Epidermal melanocyte (primary cell): ENCODE data around the gene EPB41.
A peak's percentile ranks its signal among the peaks of the same experiment; 100 is the strongest.
"Not testable (repeated sequence)": the region's sequence is repeated elsewhere in the genome, so short reads cannot be mapped to it uniquely, and the experiment has no call there.

ENCODE experiments used
- DNase-seq: peaks from one replicate; pipeline ENCODE4 v3.0.0; 2011; ENCODE audit warnings: low spot score; ENCODE audit not compliant: insufficient read length

EPB41 gene

DNA sequence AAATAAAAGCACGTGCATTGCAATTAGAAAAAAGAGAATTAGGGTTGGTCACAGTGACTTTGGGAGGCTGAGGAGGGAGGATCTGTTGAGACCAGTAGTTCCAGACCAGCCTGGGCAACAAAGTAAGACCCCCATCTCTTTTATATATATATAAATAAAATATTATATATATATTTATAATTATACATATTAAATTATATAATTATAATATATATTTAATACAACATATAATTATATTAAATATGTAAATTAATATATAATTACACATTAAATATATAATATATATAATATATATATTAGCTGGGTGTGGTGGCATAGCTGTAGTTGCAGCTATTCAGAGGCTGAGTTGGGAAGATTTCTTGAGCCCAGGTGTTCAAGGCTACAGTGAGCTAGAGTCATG lies 186.1 kb downstream of the EPB41 start:
- no peak for DNase-seq

DNA sequence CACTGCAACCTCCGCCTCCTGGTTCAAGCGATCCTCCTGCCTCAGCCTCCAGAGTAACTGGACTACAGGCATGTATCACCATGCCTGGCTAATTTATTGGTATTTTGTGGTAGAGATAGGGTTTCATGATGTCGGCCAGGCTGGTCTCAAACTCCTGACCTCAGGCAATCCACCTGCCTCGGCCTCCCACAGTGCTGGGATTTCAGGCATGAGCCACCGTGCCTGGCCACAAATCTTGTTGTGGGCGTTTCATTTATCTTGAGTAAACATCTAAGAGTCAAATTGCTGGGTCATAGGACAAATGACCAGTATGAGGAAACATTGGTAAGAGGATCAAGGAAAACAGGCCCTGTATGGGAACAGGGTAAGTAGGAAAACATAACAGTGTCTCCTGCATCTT lies 191.5 kb downstream of the EPB41 start:
- no peak for DNase-seq

DNA sequence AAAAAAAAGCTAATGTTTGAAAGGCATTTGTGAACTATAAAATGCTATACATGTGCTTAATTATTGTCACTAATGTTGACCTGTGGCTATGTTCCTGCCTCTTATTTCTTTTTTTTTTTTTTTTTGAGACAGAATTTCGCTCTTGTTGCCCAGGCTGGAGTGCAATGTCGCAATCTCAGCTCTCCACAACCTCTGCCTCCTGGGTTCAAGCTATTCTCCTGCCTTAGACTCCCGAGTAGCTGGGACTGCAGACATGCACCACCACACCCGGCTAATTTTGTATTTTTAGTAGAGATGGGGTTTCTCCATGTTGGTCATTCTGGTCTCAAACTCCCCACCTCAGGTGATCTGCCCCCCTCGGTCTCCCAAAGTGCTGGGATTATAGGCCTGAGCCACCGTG lies 193.7 kb downstream of the EPB41 start:
- DNase-seq, result not testable (repeated sequence)

DNA sequence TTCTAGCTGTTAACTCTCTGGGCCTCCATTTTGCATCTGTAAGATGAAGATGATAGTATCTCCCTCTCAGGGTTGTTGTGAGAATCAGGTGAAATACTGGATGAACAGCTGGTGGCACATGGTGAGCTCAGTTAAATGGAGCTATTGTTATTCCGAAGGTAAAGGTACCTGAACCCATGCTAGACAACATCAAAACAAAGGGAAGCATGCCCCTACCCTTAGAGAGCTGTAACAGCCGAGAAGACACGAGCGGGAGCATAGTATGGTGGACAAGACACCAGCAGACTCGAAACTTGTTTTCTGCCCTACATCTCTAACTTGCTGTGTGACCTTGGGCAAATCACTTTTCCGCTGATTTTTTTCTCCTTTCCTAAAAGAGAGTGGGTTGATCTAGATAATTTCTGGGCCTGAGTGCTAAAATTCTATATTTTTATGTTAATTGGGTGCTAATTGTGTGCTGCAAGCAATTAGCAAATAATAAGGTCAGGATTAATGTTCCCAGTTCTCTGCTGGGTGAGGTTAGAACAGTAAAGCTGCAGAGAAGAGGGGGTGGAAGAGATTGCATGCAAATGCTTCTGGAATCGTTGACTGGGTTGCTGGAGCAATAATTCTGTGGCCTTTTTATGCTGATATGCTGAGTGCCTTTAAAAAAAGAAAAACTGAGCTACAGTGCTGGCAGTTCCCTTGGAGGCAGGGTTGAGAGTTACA lies 198.5 kb downstream of the EPB41 start:
- DNase-seq, result no peak

DNA sequence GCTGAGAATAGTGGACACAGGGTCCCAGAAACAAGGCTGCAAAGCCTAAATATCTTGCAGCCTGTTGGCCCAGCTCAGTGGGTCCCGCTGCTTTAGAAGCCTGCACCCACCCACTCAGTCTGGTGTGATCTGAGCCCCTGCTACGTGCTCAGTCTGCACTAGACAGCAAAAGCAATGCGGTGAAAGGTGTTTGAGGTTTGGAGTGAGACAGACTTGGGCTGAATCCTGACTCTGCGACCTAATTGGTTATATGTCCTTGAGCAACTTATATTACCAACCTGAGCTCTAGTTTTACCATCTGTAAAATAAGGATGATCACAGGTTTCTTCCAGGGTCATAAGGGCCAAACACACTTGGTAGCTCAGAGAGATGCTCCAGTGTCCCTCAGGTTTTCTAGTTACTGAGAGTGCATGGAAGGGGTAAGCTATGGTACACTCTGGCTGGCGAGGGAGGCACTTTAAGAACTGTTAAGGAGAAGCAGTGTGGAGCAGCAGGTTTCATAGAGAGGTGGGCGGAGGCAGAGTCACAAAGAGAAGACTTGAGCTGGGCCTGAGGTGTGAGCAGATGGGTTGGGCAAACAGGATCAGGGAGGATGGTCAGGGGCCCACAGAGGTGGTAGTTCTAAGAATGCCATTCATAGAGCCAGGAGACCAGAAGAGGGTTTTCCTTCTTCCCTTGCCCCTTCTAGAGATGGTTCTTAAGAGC lies 199.2 kb downstream of the EPB41 start:
- no peak for DNase-seq

DNA sequence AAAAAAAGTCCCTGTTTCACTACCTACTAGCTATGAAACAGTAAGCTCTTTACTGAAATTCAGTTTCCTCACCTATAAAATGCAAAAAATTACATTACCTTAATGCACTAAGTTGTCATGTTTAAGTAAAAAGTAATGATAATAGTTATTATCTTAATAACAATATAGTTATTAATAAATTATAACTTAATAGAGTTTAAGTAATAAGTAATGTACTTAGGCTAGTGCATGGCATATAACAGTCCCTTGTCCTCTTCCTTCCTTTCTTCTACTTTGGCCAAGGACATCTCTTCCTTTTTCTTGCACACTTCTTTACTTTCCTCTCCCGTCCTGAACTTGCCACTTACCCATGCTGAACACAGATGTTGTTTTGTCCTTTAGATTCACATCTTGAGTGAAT lies 200.3 kb downstream of the EPB41 start:
- DNase-seq, result no peak

DNA sequence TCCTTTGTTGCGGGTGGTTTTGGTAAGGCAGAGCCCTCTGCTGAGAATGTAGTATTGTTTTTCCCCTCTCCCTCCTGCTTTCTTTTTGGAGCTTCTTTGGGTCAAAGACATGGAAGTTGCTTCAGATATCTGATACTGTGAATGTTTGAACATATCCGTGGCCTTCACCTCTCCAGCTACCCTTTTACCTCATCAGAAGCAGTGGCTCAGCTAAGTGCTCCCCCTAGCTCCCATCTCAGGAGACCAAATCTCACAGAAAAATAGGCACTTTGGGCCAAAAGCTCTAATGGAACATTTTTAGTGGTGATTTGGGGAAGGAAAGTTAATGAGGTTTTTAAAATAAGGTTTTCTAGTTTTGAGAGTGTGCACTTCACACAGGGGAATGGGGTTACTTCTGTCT lies 203.0 kb downstream of the EPB41 start:
- DNase-seq, result no peak

DNA sequence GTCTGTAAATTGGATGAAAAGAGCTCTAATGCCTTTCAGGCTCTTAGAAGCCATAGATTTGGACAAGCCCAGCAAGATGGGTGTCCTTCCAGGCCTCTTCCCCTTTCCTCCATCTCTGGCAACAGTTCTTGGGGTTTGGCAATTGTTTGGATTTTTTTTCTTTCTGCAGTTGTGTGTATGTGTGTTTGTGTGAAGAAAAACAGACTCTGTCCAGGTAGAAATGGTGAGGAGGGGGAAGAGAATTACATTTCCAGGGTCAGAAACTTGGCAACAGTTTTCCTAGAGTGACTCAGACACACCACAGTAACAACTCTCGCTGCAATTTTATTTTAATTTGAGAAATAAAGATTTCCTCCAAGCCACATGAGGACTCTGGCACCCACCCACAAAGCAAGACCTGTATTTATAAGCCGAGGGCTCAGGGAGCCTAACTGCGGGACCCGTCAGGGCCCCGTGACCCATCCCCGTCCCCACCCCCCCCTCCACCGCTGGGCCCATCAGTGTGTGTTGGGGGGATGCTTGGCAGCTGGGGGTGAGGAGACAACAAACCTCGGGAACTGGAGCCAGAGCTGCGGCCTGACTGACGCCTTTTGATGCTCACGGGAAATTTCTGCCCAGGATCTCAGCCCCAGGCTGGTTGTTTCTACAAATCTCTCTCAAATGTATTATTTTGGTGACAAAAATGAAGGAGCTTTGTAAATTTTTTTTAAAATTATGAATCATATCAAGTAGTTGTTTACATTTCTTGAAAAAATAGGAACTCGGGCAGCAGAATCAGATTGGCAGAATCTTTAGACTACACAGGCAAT lies 205.0 kb downstream of the EPB41 start:
- no peak for DNase-seq

DNA sequence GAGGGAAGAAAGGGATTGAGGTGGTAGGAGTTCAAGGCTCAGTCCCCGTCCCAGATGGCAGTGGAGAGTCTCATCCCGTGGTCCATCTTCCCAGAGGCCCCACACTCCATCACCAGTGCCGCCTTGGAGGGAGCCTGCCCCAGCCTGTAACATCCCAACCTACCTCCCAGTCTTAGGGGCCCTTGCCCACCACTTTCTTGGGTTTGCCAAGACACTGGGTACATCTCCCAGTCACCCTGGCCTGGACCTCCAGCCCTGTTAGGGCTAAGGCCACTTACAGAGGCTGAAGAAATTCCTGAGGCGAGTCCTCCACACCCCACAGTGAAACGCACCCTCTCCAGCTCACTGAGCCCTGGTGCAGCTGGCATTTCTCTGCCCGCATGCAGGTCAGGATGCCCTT lies 206.0 kb downstream of the EPB41 start:
- no peak for DNase-seq

DNA sequence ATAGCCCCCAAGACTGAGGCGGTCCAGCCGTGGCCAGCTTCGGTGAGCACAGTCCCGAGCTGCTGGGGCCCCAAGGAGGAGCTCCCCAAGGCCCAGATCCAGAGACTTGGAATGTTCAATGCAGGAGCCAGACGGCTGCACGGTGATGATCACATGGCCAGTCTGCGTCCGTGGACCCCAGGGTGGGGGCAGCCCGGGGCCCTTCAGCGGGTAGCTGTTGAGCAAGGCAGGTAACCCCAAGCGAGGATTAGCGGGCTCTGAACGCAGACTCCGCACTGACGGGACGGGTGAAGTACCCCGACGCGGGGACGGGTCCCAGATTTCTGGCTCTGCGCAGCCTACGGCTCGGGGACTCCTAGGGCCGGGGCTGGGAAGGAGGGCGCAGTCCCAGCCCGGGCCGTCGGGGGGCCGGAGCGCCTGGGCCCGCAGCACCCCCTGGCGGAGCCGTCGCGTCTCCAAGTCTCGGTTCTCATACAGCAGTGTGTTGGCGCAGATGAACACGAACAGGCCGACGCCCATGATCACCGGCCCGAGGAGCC lies 206.6 kb downstream of the EPB41 start:
- no peak for DNase-seq

DNA sequence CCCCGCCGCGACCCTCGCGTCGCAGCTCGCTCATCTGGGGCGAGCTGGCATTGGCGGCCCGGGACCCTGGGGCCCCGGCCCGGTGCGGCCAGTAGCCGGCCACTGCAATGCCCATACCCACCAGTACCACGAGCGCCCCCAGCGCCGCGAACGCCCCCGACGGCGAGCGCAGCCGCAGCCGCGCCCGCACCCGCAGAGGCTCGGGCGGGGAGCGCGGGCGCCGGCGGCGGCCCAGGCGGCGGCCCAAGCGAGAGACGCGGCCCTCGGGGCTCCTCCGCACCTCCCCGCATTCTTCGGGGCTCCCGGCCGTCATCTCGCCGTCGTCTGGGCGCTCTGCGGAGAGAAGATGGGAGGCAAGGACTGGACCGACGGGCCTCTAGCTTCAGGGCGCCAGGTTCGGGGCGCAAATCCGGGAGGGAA lies 207.2 kb downstream of the EPB41 start:
- no peak for DNase-seq

DNA sequence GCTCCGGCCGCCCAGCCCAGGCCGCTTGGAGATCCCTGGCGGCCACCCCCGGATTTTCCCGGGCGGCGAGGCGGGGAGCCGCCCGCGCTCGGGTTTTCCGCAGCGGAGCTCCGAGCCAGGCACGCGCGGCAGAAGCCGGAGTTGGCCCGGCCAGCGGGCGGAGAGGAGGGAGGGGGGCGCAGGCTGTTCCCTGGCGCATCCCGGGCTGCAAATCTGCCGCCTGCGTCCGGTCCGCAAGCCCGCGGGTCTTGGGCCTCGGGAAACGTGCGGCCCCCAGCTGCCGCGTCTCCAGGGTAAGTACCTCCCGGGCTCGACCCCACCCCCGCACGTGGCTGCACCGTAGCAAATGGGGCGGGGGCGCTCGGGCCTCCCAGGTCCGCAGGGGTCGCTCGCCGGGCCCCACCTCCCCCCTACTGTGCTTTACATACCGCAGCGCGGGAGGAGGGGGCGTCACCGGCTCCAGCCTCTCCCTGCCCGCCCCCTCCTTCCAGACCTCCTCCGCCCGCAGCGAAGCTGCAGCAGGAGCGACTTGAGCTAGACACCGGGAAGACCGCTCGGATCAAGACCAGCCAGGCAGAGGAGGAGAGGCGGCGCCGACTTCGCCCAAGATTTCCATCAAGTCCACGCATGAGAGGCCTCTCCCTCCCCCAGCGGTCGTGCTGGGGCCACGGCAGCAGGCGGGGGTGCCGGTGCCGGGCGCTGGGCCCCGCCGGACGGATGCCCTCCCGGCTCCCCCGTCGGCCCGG lies 207.7 kb downstream of the EPB41 start:
- DNase-seq, result no peak

DNA sequence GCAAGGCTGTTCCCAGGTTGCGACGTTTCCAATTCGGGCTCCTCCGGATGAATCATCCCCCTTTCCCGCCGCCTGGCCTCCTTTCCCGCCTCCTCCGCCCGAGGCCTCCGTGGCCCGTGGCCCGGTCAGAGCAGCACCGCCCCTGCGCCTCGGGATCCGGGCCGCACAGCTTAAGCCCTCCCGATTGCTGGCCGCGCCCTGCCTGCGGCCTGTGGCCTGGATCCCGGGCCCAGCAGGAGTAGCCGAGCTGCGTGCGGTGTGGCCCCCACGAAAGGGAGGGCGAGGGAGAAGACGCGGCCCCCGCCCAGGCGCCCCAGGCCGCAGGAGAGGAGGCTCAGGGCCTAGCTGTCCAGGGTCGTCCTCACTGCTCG lies 208.3 kb downstream of the EPB41 start:
- DNase-seq, result peak; percentile 70

DNA sequence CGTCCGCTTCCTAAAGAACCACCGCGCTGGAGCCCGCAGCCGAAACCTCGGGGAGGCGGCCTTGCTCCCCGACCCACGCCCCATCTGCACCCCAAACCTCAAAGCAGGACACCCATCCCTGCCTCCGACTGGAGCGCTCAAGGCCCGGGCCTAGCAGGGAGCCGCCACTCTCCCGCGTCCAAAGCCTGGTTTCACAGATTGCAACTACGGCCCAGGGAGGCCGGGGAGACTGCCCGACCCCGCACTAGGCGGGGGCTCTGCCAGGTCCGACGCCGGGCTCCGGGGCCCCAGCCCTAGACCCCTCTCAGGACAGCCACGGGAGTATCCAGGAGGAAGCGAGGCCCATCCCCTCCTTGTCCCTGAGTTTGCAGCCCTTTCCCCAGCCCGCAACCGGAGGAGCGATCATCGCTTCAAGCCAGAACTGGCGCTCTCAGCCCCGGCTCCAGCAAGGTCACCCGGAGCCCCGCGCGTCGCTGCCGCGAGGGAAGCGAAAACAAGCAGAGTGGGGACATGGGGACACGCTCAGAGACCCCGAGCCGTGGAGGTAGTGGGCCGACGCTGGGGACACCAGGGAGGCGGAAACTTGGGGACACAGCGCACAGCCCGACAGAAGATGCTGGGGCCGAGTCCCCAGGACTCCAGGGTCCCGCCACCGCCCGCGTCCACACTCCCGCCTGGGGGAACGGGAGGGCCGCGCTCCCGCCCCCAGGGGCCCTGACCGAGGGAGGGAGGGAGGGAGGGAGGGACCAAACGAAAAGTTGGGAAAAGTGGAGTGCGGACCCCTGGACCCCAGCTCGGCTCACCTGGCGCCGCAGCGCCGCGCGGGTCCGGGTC lies 208.9 kb downstream of the EPB41 start:
- no peak for DNase-seq

DNA sequence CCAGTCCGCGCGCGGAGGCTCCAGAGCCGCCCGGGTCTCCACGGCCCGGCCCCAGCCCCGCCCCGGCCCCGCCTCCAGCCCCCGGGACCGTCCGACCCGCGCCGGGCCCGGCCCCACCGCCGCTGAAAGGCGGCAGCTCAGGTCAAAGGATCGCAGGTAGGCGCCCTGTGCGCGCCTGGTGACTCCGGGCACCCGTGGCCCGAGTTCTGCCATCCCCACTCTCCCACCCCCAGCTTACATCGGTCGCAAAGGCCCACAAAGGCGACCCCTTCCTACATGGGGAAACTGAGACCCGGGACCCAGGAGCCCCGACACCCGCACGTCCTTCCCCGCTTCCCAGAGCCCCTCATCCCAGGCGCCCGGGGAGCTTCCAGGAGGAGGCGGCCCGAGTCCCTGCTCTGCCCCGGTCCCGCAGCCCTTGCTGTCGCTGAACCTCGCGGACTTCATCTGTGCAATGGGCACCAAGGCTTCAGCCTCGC lies 209.6 kb downstream of the EPB41 start, which contains the start of gene TMEM200B:
Gene TMEM200B (minus strand): TSS at position 17 of the 479 bp plus-strand sequence. CDS start 2,075 bp downstream, outside the sequence.
- no peak for DNase-seq

DNA sequence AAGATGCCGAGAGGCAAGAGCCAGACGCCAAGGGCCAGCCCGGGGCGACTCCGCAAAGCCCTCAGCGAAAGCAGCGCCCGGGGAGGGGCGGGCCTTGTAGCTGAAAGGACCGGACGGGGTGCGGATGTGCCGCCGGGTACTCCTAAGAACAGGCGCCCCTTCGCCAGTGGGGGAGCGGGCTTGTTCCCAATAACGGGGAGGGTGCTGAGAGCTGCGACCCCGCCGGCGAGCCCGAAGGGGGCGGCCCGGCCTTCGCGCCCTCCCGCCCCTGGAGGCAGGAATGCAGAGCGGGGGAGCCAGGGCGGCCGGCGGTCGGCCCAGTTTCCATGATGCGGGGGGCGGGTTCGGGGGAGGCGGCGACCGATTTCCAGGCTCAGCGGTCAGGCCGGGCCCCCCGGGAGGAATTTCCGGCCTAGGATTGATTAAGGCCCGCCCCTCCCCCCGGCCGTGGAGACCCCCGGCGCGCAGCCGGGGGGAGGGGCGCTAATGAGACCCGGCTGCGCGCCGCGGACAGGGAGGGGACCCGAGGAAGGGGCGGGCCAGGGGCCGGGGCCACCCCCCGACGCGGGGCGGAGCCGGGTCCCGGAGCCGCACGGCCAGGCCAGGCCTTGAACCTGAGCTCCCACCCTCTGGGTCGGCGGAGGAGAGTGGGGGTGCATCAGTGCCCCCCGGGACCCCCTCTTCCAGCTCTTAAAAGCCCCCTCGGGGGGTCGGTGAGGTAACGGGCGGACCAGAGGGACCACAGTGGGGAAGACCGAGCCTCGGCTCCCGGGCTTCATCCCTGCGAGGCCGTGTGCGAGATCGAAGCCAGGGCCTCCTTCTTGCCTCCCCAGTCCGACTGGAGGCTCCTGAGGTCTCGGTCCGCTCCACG lies 210.2 kb downstream of the EPB41 start:
- peak; percentile 95 for DNase-seq

DNA sequence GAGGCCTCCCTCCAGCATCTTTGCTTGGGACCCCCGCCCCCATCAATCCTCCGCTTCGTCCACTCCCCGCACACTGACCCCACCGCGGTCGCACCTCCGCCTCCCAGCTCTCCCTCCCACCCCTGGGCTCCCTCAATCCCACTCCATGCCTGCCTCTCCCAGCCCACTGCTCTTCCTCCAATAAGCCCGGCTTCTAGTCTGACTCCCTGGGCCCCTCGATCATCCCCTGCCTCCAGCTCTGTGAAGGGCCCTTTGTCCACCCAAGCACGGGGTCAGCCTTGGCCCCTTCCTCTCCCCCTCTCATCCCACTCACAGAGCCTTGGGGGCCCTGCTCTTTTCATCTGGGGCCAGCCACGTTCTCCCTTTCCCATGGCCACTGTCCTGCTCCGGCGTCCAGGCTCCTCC lies 210.9 kb downstream of the EPB41 start:
- no peak for DNase-seq

DNA sequence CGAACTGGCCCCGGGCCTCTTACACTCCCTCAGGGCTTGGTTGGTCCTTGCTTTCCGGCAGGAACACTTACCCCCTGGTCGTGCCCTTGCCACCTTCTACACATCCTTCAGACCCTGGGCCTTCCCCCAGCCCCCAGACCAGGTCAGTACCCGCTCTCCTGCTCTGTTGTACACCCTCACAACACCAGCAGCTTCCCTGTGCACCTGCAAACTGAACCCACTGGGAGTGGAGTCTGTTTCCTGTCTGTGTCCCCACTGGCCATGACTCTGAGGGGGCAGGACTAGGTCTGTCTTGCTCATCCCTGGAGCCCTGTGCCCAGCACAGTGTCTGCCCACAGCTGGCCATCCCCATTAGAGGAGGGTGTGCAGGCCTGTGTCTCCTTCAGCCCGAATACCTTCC lies 211.4 kb downstream of the EPB41 start:
- DNase-seq, result no peak

DNA sequence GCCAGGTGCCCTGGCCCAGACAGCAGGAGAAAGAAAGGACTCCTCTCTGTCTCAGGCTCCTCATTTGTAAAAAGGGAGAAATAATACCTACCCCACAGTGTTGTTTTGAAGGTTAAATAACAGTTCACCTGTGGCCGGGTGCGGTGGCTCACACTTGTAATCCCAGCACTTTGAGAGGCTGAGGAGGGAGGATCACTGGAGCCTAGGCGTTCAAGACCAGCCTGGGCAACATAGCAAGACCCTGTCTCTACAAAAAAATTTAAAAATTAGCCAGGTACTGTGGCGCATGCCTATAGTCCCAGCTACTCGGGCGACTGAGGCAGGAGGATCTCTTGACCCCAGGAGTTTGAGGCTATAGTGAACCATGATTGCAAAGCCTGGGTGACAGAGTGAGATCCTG lies 211.8 kb downstream of the EPB41 start:
- no peak for DNase-seq
